HG02798 (cell line): Measurements from ENCODE around the gene TRAF5.
"Not testable (repeated sequence)": the region's sequence is repeated elsewhere in the genome, so short reads cannot be mapped to it uniquely, and the experiment has no call there.

Experiments used
- ATAC-seq: cut with Tn5 transposase; IDR thresholded peaks from one replicate; pipeline ENCODE4 v1.9.1; 2021; ENCODE audit warnings: mild to moderate bottlenecking; ENCODE audit not compliant: unreplicated experiment, poor library complexity

Gene TRAF5

DNA sequence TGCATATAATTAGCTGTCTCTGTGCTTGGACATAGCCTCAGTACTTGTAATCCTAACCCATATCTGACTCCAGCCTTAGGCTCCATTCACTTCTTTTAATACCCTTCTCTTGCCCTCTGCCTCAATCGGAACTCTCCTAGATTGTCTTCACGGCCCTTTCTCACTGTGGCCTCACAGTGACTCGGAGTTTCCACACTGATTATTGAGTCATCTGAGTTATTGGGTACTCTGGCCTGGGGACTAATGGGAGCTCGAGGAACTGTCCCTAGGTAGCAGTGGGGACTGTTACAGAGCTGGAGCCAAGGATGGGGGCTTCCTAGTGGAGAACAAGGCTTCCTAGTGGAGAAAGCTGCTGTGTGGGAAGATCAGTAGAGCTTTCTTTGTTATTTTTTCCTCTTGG lies 17.0 kb downstream of the TRAF5 start:
- ATAC-seq: no peak

DNA sequence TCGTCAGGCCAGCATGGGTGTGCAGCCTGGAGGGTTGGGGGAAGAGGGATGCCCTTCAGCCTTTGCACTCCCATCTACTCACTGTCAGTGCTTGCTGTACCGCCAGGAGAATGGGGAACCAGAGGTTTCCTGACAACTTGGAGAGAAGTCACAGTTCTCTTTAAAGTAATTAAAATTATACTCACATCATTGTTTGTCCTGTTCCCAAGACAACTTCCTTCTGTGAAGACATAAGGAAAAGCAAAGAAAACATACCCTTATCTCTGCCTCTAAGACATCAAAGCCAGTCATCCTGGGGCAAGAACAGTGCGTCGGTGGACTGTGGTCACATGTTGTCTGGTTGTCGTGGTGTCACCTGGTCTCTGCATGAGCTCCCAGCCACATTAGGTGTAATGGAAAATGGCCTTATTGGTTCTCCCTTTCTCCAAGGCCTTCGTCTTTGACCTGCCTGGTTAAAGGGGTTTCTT lies 17.6 kb downstream of the TRAF5 start:
- ATAC-seq: no peak

DNA sequence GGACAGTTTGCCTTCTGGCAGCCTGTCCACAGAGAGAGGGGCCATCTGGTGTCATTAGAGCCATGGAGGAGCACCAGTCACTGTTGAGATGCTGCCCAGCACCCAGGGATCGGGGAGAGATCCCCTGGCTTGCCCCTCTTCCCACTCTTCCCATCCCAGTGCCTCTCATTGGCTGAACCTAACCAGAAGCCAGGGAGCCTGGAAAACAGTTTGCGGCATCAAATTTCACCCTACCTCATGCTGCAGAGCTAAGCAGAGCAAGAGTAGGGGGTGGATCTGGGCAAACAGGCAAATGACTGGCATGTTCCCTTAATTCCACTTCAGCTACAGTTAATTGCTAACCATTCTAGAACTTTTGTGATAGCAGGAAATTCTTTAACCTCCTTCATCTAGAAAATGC lies 19.1 kb downstream of the TRAF5 start:
- ATAC-seq: no peak

DNA sequence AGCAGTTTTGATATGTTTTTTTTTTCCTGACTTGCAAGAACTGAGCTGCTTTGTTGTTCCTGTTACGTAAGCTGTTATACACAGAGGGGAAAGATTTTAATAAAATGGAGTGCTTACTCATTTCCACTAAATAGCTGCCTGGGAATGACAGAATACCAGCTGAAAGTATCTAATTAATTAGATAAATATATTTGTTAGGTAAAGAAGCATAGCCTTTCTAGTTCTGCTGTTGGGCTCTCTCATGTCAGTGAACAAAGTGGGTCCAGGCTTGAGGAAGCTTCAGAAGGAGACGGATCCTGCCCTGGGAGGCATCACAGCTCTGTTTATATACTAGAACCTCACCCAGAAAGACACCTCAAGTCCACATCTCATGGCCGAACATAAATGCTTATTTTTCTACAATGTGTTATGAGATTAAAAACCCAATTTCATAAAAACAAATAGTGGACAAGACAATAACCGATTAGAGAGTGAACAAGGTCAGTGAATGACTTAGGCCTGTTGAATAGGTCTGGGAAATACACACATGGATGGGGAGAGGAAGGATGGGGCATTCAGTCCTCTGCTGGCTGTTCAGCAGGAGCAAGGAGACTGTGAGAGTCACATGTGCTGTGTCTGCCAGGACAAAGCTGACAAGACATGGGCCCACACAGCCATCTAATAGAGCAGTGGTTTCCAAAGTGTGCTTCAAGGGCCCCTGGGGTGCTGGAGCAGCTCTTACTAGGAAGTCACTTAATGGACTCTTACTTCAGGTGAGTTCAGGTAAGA lies 20.6 kb downstream of the TRAF5 start:
- ATAC-seq: no peak

DNA sequence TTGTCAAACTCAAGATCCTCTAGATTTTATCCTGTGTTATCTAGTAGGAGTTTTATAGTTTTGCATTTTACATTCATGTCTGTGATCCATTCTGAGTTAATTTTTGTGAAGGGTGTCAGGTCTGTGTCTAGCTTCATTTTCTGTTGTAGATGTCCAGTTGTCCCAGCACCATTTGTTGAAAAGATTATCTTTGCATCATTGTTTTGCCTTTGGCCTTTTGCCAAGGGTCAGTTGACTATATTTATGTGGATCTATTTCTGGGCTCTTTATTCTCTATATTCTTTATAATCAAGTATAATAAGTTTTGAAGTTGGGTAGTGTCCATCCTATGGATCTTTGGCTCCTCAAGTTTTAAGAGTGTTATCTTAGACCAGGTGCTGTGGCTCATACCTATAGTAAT lies 21.9 kb downstream of the TRAF5 start:
- no peak for ATAC-seq

DNA sequence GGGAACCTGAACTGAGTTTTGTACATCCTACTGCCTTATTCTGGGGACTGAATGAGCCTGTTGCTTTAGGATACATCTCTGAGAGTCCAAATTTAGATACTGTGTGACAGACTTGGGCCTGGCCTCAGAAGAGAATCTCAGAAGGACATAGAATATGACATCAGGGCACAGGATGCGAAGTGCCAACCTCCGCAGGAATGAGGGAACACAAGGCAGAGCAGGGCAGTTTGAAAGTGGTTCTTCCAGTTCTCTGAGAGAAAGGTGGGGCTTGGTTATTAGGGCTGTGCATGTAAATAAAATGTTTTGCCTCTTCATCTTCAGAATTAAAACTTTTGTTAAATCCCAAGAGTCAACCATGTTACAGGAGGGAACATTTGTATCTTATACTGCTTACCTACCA lies 23.1 kb downstream of the TRAF5 start:
- no peak for ATAC-seq

DNA sequence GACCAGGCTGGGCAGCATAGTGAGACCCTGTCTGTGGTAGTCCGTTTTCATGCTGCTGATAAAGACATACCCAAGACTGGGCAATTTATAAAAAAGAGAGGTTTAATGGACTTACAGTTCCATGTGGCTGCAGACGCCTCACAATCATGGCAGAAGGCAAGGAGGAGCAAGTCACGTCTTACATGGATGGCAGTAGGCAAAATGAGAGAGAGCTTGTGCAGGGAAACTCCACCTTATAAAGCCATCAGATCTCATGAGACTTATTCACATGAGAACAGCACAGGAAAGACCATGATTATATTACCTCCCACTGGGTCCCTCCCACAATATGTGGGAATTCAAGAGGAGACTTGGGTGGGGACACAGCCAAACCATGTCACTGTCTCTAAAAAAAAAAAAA lies 25.4 kb downstream of the TRAF5 start:
- not testable (repeated sequence) for ATAC-seq

DNA sequence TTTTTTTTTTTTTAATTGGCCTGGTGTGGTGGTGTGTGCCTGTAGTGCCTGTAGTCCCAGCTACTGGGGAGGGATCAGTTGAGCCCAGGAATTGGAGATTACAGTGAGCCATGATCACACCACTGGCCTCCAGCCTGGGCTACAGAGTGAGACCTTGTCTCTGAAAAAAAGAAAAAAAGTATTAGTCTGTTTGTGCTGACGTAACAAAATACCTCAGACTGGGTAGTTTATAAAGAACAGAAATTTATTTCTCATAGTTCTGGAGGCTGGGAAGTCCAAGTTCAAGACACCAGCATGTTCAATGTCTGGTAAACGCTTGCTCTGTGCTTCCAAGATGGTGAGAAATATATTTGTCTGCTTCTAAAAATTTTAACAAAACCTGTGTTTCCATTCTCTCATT lies 25.8 kb downstream of the TRAF5 start:
- ATAC-seq: no peak

DNA sequence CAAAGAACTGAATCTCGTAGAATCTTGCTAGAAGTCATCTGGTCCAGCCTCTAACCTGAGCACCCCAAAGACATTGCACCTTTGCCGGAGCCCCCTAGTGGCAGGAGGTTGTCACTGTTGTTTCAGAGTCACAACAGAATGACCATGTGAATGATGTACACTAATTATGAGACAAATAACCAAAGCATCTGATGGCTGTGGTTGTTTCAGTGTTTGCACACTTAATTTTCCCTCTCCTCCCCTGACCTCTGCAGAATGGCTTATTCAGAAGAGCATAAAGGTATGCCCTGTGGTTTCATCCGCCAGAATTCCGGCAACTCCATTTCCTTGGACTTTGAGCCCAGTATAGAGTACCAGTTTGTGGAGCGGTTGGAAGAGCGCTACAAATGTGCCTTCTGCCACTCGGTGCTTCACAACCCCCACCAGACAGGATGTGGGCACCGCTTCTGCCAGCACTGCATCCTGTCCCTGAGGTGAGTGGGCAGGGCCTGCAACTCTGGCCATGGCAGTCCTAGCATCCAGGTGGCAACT lies 26.4 kb downstream of the TRAF5 start:
- ATAC-seq: peak; percentile 93

DNA sequence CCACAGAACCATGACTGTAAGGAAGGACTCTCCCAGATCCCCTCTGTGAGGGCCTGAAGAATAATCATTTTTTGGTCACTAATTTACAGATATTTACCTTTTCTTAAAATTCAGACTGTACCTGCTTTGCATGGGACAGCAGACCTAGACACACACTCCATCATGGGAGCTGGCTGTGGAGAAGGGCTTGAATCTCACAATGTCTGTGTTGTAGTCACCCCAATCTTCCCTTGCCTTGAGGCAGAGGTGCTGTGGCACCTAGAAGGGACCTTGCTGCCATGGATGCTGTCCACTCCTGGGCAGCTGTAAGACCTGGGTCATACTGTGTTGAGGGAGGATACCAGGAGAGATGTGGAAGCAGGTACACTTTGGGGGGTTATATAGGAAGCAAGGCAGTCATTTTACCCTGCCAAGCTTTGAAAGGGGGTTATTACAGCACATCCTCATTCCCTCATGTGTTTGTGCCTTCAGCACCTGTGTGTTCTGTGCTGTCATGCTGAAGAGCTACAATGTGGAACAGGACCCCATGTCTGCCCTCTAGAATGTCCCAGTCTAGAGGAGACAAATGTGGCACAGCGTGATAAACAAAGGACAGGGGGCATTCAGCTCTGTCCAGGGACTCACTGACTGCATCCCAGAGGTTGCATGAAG lies 27.1 kb downstream of the TRAF5 start:
- ATAC-seq: no peak

DNA sequence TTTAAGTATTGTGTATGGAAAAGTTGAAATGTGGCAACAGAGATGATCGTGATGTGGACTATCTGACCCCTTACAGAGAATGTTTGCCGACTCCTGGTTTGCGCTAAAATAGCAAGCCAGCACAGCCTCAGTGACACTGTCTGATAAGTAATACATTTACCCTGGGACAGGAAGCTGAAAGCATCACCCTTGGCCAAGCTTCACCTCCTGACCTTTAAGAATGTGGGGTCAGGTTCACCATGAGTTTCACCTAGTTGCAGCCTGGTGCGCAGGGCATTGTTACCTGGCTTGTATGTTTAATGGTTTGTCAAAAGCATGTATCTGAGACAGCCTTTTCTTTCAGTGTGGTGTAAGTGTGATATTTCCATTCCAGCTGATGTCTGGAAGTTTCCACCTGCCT lies 29.2 kb downstream of the TRAF5 start:
- ATAC-seq: no peak

DNA sequence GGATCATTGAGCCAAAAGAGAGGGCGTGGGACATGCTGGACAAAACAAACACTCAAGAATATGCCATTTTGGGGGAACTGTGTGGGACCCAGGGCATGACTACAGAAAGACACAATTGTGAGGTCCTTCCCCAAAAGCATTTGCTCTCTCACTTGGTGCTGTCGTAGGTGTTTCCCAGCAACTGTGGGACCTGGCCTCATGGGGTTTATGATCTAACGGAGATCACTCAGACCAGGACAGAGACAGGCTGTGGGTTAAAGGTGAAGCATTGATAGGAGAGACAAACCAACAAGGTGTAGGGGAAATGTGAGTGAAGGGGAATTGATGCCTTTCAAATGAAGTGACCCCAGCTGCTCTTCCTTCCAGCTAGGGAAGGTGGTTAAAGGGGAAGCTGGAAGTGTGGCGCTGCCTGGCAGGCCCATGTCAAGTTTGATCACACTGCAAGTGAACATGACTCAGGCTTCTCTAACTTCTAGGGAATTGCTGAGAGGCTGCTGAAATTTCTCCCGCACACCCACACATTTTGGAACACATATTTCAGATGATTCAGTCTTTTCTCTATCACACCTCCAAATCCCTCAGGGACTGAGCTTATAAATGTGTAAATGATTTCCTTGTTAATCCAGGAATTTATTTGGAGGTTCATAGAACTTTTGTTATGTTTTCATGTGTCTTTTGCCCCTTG lies 30.2 kb downstream of the TRAF5 start:
- no peak for ATAC-seq

DNA sequence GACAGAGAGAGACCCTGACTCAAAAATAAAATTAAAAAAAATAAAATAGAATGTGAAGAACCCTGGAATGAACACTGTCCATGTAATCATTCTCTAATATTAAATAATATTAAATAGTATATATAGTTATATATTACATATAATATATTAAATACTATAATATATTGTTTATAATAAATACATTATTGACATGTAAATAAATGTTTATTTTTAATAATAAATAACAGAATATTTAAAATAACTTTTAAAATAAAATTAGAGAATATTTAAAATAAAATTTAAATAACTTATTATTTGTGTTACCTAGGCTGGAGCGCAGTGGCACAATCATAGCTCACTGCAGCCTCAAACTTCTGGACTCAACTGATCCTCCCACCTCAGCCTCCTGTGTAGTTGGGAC lies 32.1 kb downstream of the TRAF5 start:
- no peak for ATAC-seq

DNA sequence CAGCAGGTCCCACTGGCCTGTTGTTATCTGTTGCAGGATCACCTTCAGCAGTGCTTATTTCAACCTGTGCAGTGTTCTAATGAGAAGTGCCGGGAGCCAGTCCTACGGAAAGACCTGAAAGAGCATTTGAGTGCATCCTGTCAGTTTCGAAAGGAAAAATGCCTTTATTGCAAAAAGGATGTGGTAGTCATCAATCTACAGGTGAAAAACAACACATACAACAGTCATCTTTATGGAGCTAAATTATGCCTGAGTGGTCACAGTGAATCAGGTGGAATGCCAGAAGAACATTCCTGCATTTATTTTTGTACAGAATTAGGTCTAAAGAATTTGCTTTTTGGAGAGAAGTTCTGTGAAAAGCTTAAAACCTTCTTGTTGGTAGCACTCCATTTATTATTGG lies 33.2 kb downstream of the TRAF5 start:
- ATAC-seq: no peak

DNA sequence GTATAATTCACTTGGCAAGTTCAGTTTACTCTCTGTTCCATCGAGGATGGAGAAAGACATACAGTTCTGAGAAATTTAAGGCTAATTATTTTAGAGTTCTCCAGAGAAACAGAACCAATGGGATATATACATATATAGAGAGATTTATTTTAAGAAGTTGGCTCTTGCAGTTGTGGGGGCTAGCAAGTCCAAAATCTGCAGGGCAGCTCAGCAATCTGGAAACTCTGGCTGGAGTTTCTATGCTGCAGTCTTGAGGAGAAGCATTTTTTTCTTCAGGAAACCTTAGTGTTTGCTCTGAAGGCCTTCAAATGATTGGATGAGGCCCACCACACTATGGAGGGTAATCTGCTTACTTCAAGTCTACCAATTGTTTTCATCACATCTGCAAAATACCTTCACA lies 34.6 kb downstream of the TRAF5 start:
- ATAC-seq: no peak

DNA sequence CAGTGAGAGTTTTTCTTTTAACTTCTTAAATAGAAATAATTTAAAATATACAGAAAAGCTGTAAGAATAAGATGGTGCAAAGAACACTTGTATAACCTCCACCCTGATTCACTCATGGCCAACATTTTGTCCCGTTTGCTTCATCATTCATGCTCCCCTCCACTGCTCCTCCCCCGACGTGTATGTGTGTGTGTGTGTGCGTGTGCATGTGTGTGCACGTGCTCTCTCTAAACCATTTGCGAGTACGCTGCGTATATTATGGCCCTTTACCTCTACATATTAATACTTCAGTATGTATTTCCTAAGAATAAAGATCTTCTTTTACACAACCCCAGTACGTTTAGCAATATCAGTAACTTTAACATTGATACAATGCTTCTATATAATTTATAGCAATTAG lies 43.0 kb downstream of the TRAF5 start:
- no peak for ATAC-seq

DNA sequence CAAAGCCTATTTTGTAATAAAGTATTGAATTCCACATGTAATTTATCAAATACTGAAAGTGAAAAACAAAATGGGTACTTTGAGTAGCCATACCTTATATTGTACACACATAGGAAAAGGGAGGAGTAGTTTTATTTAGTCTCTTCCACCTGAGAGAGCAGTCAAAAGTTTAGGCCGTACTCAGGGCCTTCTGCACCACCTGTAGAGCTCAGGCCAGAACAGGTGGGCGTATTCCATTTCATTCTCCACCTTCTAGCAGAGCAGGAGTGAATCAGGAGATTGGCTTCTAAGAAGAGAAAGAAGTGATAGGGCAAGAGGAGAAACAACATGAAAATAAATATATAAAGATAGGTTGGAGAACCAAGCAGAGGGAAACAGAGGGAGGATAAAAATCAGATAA lies 44.0 kb downstream of the TRAF5 start:
- ATAC-seq: no peak

DNA sequence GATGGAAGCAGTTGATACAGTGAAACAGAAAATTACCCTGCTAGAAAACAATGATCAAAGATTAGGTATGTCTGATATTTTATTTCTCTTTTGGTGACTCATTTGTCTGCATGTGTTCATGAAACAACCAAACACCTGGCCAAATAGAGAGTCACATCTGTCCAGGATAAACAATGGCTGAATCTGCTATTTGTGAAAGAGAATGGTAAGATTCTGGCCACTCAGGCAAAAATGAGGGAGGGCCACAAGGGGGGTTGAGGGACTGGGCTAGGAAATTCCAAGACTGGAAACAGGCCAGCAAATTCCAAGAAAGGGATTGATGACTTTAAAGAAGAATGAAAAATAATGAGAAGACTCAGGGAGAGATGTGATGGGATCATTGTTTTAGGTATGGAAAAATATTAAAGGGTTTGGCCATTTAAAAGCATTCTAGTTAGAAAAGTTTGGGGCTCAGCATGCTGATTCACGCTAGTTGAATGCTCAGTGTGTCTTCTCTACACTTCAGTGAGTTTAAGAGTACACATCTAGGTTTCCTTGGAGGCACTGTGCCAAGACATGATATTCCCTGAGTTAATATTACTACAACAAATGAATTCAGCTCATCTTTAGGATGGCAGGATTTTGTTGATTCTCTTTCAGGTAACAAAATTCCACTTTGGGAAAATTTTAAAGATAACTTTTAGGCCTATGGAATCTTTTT lies 44.9 kb downstream of the TRAF5 start:
- no peak for ATAC-seq

DNA sequence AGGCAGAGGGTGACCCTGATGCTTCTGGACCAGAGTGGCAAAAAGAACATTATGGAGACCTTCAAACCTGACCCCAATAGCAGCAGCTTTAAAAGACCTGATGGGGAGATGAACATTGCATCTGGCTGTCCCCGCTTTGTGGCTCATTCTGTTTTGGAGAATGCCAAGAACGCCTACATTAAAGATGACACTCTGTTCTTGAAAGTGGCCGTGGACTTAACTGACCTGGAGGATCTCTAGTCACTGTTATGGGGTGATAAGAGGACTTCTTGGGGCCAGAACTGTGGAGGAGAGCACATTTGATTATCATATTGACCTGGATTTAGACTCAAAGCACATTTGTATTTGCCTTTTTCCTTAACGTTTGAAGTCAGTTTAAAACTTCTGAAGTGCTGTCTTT lies 45.8 kb downstream of the TRAF5 start:
- no peak for ATAC-seq

DNA sequence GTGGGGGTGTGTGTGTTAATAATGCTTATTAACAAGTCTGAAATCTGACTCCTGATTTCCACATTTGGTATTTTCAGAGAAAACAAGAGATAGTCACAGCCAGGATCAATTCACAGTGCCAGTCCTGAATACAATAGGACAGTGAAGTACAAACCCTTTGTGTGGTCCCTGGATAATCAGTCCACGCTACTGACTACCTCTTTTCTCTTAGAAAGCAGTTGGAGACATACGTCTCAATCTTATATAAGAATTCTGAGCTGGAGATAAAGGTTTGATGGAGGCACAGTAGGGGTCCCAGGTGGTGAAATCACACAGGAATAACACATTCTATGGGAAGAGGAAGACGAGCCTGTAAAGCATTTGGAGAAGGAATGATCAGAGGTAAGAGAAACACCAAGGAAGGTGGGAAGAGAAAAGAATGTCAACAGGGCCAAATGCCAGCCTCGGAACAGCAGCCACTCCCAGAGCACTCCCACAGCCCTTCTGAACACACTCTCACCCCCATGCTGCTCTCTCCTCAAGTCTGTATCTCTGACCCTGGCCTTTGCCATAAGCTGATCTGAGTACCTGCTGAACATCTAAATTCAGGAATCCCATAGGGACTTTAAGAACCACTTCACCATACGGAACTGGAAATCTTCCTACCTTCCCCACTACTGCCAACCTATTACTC lies 48.6 kb downstream of the TRAF5 start:
- ATAC-seq: no peak
